ENCODE data around the gene ADAP1.

- TF ChIP-seq CTCF (IDR thresholded peaks at IDR 0.05) = no peak
- no peak for TF ChIP-seq POLR2A (IDR thresholded peaks at IDR 0.05)
Measured at GRCh38 chr7:997404-998395, 43.2 kb upstream of the ADAP1 start.
